GM12892 (cell line): ENCODE results near the gene SH2D3A. TPM values are rescaled to one million over a fixed set of nuclear protein-coding genes. Genes with fewer than 3 reads are reported as not detected.

Experiments
- DNase-seq: peaks from one replicate; pipeline ENCODE4 v3.0.0; 2011; ENCODE audit not compliant: insufficient read length
- FAIRE-seq: peaks from 2 replicates; lab custom pipeline; 2011; peaks lifted over from hg19 to GRCh38; lab: Jason Lieb, UNC
- POLR2A ChIP-seq: IDR thresholded peaks from 2 replicates; pipeline ENCODE4 v1.6.1; 2011; ENCODE audit warnings: low read depth, low read length, control low read depth
- POLR2AphosphoS5 ChIP-seq: IDR thresholded peaks from 2 replicates; pipeline ENCODE4 v1.6.1; 2011; ENCODE audit warnings: low read depth, low read length, control low read depth
- TAF1 ChIP-seq: IDR thresholded peaks from 2 replicates; pipeline ENCODE4 v1.6.1; 2011; ENCODE audit warnings: low read depth, mild to moderate bottlenecking, control low read depth, low read length, borderline replicate concordance
- polyA plus RNA-seq: library from polyadenylated mRNA; unstranded; fragments of >200 nt; gene quantifications from one replicate; pipeline ENCODE4 v1.2.1, GENCODE V29; 2012; ENCODE audit warnings: missing spikeins, inconsistent platforms; ENCODE audit not compliant: missing spikeins

SH2D3A gene
- 4.0 TPM for polyA plus RNA-seq

- no peak for TF ChIP-seq POLR2AphosphoS5
- TF ChIP-seq POLR2A: peak; percentile 16; the same call in 1 of the 2 replicates
- no peak; the same call in 1 of the 2 replicates for TF ChIP-seq TAF1
- DNase-seq: peak; percentile 86
- peak; percentile 96 for FAIRE-seq
Measured at GRCh38 chr19:6767357-6768235, at the start of gene SH2D3A. Gene SH2D3A, minus strand, starts transcription at chr19:6767435. Its CDS starts 3,687 bp downstream, at chr19:6763748.

DNA sequence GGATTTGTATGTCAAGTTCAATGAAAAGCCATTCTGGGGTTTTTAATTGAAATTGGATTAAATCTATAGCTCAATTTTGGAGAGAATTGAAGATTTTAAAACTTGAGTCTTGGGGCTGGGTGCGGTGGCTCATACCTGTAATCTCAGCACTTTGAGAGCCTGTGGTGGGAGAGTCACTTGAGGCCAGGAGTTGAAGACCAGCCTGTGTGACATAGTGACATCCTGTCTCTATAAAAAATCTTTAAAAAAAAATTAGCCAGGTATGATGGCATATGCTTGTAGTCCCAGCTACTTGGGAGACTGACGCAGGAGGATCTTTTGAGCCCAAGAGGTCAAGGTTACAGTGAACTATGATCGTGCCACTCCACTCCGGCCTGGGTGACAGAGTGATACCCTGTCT, 46.4 kb upstream of the SH2D3A start:
- no peak for DNase-seq
- FAIRE-seq: no peak
- TF ChIP-seq POLR2AphosphoS5 (no peak), TAF1 (no peak), POLR2A (no peak)

GRCh38 chr19:6812612-6813011, 45.4 kb upstream of the SH2D3A start:
- FAIRE-seq: no peak

DNA sequence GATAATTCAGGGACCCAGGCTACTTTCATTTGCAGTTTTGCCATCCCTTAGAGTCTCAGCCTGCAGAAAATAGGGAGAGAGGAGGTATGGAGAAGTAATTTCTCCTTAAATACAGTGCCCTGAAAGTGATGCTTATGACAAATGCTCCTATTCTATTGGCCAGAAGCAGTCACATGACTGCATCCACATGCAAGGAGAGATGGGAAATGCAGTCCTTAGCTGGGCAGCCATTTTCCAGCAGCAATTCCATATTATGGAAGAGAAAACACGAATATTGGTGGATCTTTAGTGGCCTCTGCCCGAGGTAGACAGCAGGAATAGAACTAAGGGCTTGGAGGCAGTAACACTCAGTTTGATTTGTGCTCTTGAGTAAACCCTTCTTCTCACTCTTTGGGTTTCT, 44.7 kb upstream of the SH2D3A start:
- DNase-seq (no peak), FAIRE-seq (no peak)
- no peak for TF ChIP-seq POLR2A
- TF ChIP-seq TAF1: no peak
- no peak for TF ChIP-seq POLR2AphosphoS5

More at GRCh38 chr19:6812612-6813011, 45.4 kb upstream of the SH2D3A start:
- DNase-seq: no peak
- no peak for TF ChIP-seq TAF1
- no peak for TF ChIP-seq POLR2A

DNA sequence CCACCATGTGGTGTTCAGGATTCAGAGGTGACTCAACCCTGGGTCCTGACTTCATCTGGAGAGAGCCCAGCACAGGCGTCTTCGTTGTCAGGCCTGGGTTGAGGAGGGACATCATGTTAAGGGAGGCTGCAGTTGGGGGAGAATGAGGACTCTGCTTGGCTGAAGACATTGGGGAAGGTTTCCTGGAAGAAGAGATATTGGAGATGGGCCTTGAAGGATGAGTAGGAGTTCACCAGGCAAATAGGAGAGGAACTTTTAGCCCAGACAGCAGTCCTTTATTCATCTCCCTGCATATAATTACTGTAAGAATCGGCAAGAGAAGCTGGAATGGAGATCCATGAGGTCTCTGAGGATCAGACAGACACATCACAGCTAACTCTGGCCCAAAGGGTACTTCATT, 44.1 kb upstream of the SH2D3A start:
- TF ChIP-seq POLR2A (no peak), POLR2AphosphoS5 (no peak), TAF1 (no peak)
- DNase-seq: no peak
- no peak for FAIRE-seq

GRCh38 chr19:6809262-6809661, 42.0 kb upstream of the SH2D3A start:
- DNase-seq (no peak), FAIRE-seq (no peak)
- no peak for TF ChIP-seq TAF1
- TF ChIP-seq POLR2A: no peak
- no peak for TF ChIP-seq POLR2AphosphoS5

DNA sequence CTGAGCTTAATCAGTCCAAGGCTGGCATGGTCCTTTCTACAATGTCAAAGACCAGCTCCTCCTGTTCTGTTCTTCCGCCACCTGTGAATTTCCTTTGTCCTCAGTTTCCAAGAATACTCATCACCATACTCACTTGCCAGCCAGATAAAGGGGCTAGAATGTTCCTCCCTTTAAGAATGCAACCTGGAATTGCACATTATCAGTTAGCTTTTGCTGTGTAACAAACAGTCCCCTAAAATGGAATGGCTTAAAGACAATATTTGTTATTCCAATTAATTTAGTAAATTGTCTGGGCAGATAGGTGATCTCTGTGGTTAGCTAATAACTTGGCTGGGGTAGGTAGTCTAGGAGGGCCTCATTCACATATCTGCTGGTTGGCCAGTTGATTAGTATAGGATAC, 41.3 kb upstream of the SH2D3A start:
- TF ChIP-seq POLR2AphosphoS5 (no peak), POLR2A (no peak), TAF1 (no peak)
- DNase-seq: no peak
- FAIRE-seq: no peak

GRCh38 chr19:6807291-6807690, 40.1 kb upstream of the SH2D3A start:
- FAIRE-seq (no peak), DNase-seq (no peak)
- TF ChIP-seq POLR2A (no peak), TAF1 (no peak), POLR2AphosphoS5 (no peak)

GRCh38 chr19:6806488-6806887, 39.3 kb upstream of the SH2D3A start:
- FAIRE-seq (no peak), DNase-seq (no peak)
- no peak for TF ChIP-seq TAF1
- TF ChIP-seq POLR2AphosphoS5: no peak
- no peak for TF ChIP-seq POLR2A

DNA sequence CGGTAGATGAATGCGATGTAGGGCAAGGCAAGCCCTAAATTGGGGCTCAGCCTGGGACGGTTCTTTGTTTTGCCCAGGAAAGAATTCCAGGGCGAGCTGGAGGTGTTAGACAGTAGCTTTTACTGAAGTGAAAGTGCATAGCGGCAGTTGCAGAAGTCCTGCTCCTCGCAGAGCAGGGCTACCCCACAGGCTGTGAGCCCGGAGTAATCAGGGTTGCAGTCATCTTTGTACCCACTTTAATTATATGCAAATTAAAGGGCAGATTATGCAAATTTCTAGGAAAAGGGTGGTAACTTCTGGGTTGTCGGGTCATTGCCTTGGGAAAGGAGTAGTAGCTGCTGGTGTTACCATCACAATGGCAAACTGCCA, 35.8 kb upstream of the SH2D3A start:
- FAIRE-seq (no peak), DNase-seq (no peak)
- TF ChIP-seq POLR2AphosphoS5 (peak; percentile 71), POLR2A (peak; percentile 80), TAF1 (no peak)

- DNase-seq (peak; percentile 40), FAIRE-seq (peak; percentile 99)
- TF ChIP-seq POLR2AphosphoS5 (peak; percentile 48; the same call in 1 of the 2 replicates), TAF1 (0 out of 2 replicates have a peak, but pooled peaks have one; percentile 31), POLR2A (peak; percentile 67)
Measured at GRCh38 chr19:6802336-6803035, 35.3 kb upstream of the SH2D3A start.

DNA sequence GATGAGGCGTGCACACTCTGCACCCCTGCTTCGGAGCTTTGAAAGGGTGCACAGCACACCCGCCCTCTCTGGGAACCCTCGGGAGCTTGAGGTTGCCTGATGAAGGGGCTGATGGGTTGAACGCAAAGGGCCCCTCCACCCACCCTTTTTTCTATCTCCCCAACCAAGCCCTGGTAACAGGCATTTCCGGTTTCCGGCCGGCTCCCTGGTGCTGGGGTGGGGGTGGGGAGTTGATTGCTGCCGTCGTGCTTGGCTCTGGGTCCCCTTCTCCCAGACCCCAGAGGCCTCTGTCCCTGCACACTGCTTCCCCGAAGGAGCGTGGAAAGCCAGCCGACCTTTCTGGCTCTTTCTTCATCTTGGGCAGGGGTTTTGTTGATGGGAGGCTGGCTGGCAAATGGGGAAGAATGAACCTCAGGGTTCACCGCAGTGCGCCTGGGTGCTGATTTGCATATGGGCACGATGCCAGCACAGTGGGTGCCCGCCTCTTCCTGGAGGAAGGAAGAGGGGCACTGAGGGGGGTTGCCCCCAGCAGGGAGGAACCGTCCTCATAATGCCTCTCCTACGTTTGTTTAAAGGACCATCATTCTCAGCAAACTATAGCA, 34.4 kb upstream of the SH2D3A start:
- DNase-seq: peak; percentile 65
- peak; percentile 98 for FAIRE-seq
- TF ChIP-seq POLR2AphosphoS5 (peak; percentile 30; the same call in 1 of the 2 replicates), POLR2A (0 out of 2 replicates have a peak, but pooled peaks have one; percentile 63), TAF1 (no peak)
